MCF 10A (cell line): Measurements from ENCODE around the gene KLK2. TPM values are rescaled to one million over a fixed set of nuclear protein-coding genes. Genes with fewer than 3 reads are reported as not detected.
"Not testable (repeated sequence)": the region's sequence is repeated elsewhere in the genome, so short reads cannot be mapped to it uniquely, and the experiment has no call there.

Source experiments
- BruUV-seq: library from RNA; stranded (reverse); fragments of 400-500 nt; replicated peaks from 2 replicates; lab custom pipeline; 2021; lab: Mats Ljungman, UMichigan
- CTCF ChIA-PET: fragments of 300-600 bp; sonication (Branson Sonifier 250); formaldehyde crosslinking; extraction: SDS; loops from one replicate; lab custom pipeline; 2021; ENCODE audit warnings: antibody characterized with exemption, inconsistent platforms; lab: Yijun Ruan, JAX
- POLR2A ChIA-PET: fragments of 300-600, 350-650 bp; sonication (Branson Sonifier 250); formaldehyde crosslinking; extraction: SDS; loops from one replicate; lab custom pipeline; 2020; ENCODE audit warnings: antibody characterized with exemption, inconsistent platforms; lab: Yijun Ruan, JAX
- DNase-seq: peaks from one replicate; pipeline ENCODE4 v3.0.0-alpha.2; 2018; ENCODE audit not compliant: unreplicated experiment
- H3K27ac Mint-ChIP-seq: one replicate; pipeline ENCODE4 v1.8.0; 2022; ENCODE audit warnings: mild to moderate bottlenecking, low read depth, mixed read lengths; ENCODE audit not compliant: unreplicated experiment
- H3K27me3 Mint-ChIP-seq: one replicate; pipeline ENCODE4 v1.8.0; 2022; ENCODE audit warnings: mixed read lengths; ENCODE audit not compliant: insufficient read depth, unreplicated experiment
- H3K36me3 Mint-ChIP-seq: one replicate; pipeline ENCODE4 v1.8.0; 2022; ENCODE audit warnings: mild to moderate bottlenecking, moderate library complexity, mixed read lengths; ENCODE audit not compliant: insufficient read depth, unreplicated experiment
- H3K4me1 Mint-ChIP-seq: one replicate; pipeline ENCODE4 v1.8.0; 2022; ENCODE audit warnings: mixed read lengths; ENCODE audit not compliant: insufficient read depth, unreplicated experiment
- H3K4me3 Mint-ChIP-seq: one replicate; pipeline ENCODE4 v1.8.0; 2022; ENCODE audit warnings: mild to moderate bottlenecking, moderate library complexity, mixed read lengths; ENCODE audit not compliant: unreplicated experiment
- H3K9me3 Mint-ChIP-seq: one replicate; pipeline ENCODE4 v1.8.0; 2022; ENCODE audit warnings: mixed read lengths; ENCODE audit not compliant: unreplicated experiment
- CTCF ChIP-seq: fragments of 200-600 bp; IDR thresholded peaks from one replicate; pipeline ENCODE4 v1.8.0; 2022; ENCODE audit warnings: antibody characterized with exemption, mild to moderate bottlenecking; ENCODE audit not compliant: unreplicated experiment
- intact Hi-C: fragments of 100-400 bp; cut with micrococcal nuclease; formaldehyde crosslinking; loops from 2 replicates; pipeline ENCODE4 v1.14.1; 2022
- total RNA-seq: library from RNA; stranded (reverse); gene quantifications from 2 replicates; pipeline ENCODE4 v1.2.3, GENCODE V29; 2022

The KLK2 gene
- total RNA-seq, 1 experiment from 2014 or later, result not detected

DNA sequence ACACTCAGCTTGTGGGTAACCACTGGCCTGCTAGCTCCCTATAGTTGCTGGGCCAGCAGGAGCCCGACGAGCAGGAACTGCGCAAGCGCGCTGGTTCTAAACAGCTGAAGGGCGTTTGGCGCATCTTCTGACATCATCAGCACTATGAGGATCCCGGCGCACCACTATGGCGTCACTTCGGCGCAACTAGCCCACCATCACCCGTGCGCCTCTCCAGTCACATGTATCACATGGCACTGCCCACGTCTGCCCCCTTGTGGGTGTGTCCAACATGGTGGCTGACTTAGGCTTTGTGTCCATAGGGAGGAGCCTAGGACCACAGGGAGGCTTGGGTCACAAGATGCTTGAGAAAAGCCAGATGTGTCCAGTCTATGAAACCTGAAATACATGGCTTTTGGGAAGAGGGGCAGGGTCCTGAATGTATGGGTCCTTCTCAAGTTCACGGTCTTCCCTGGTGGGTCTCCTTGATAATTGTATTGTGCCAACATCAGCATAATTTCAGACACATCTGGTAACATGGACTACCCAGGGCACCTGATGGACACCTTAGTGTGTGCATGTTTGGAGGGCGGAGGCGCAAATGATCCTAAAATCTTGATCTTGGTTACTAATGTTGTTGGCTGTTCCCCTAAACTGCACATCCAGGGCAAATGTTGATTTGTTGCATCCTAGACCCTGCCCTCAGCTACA, 20.0 kb downstream of the KLK2 start:
- H3K27me3 Mint-ChIP-seq, result no peaks in the 10 kb centered on the region
- CTCF ChIA-PET, result interaction anchor here (0.5 to 0.8 kb wide), 4 partner anchors 17 to 999 kb away, joined by 3 to 4 read pairs (median 3); no protein-coding TSS in a partner anchor
- TF ChIP-seq CTCF, result no peak
- POLR2A ChIA-PET, result interaction anchor here (0.6 kb wide), 1 partner anchor 543 kb away, joined by 3 read pairs; no protein-coding TSS in a partner anchor
- no peak overlapping the region for H3K4me3 Mint-ChIP-seq
- BruUV-seq, result no TSS peak
- intact Hi-C loops, result no loop called here
- H3K9me3 Mint-ChIP-seq, result peaks cover 7% of the 10 kb centered on the region
- DNase-seq, result no peak
- no peaks in the 10 kb centered on the region for H3K36me3 Mint-ChIP-seq
- H3K27ac Mint-ChIP-seq, result no peak overlapping the region
- peaks cover 19% of the 10 kb centered on the region for H3K4me1 Mint-ChIP-seq

DNA sequence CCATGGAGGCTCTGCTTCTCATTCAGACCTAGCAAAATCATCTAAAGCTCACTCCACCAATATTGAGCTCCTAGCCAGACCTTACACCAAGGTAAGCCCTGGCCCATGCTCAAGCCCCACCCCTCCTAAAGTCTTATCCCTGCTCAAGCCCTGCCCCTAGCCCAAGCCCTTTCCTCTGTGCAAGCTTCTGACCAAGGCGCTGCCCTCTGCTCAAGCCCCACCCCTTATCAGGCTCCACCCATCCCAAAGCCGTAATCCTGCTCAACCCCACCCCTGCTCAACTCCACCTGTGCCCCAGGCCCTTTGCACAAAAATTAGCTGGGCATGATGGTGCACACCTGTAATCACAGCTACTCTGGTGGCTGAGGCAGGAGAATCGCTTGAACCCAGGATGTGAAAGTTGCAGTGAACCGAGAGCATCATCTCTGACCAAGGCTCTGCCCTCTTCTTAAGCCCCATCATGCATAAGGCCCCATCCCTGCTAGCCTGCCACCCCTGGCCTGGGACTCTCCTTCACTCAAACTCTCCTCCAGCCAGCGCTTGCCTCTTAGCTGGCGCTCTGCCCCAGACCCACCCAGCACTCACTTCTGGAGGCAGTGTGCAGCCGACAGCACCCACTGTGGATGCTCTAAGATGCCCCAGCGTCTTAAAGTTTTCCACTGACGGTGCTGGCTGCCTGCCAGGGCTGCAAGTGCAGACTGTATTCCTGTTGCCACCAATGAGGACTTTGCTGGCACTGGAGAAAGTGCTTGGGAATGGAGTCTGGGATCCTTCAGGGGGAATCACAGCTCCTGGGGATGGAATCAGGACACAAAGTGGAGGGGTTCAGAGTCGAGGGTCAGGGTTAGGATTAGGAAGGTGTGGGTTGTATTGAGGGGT, 21.5 kb downstream of the KLK2 start:
- POLR2A ChIA-PET, result interaction anchor here (0.6 kb wide), 1 partner anchor 868 kb away, joined by 3 read pairs; no protein-coding TSS in a partner anchor
- Mint-ChIP-seq H3K27me3 (no peaks in the 10 kb centered on the region), H3K36me3 (no peaks in the 10 kb centered on the region), H3K4me1 (peaks cover 19% of the 10 kb centered on the region), H3K4me3 (no peak overlapping the region), H3K9me3 (peaks cover 7% of the 10 kb centered on the region), H3K27ac (no peak overlapping the region)
- DNase-seq, result no peak
- no peak for TF ChIP-seq CTCF
- intact Hi-C loops, result no loop called here
- no TSS peak for BruUV-seq
- CTCF ChIA-PET, result interaction anchor here (1.0 to 1.6 kb wide), 2 partner anchors 27 to 122 kb away, joined by 3 to 7 read pairs; no protein-coding TSS in a partner anchor

DNA sequence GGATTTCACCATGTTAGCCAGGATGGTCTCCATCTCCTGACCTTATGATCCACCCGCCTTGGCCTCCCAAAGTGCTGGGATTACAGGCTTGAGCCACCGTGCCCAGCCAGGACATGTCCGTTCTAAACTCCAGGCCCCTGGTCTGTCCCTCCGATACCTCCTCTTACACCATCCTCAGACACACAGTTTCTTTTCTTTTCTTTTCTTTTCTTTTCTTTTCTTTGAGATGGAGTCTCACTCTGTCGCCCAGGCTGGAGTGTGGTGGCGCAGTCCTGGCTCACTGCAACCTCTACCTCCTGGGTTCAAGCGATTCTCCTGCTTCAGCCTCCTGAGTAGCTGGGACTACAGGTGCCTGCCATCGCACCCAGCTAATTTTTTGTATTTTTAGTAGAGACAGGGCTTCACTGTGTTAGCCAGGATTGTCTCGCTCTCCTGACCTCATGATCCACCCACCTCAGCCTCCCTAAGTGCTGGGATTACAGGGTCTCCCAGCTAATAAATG, 22.9 kb downstream of the KLK2 start:
- H3K9me3 Mint-ChIP-seq, H3K27me3 Mint-ChIP-seq, DNase-seq, intact Hi-C loops, H3K4me3 Mint-ChIP-seq, CTCF ChIA-PET, H3K36me3 Mint-ChIP-seq: not testable (repeated sequence)
- POLR2A ChIA-PET, result interaction anchor here (0.6 to 1.6 kb wide), 2 partner anchors 11 to 91 kb away, joined by 3 to 7 read pairs; no protein-coding TSS in a partner anchor
- Mint-ChIP-seq H3K27ac (peak overlapping the region; percentile 82), H3K4me1 (peaks cover 19% of the 10 kb centered on the region)
- TSS peak; percentile 99 for BruUV-seq

DNA sequence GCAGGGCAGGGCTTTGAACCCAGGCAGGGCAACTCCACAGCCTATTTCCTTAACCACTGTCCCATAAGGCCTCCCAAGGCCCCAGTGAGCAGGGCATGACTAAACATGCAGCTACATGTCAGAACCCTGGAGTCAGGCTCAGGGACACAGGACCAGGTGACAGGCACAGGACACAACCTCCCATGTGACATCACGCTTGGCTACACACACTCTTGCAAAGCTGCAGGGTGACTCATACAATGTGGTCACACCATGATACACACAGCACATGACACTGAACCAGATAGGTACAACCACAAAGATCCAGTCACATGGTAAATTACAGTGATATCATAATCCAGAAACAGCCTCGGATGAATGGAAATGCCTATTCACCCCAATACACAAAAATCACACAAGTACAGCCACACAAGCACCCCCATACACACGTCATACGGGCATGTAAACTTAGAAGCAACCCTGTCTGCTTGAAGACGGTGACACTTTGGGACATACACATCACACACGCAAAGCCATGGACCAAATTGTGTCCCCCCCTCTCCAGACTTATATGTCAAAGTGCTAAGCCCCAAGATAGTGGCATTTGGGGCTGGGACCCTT, 23.5 kb downstream of the KLK2 start:
- H3K4me1 Mint-ChIP-seq, result peaks cover 19% of the 10 kb centered on the region
- H3K4me3 Mint-ChIP-seq, result no peak overlapping the region
- ChIA-PET POLR2A (interaction anchor here (0.6 to 1.6 kb wide), 2 partner anchors 11 to 92 kb away, joined by 3 to 7 read pairs; no protein-coding TSS in a partner anchor), CTCF (no interaction called here)
- H3K36me3 Mint-ChIP-seq, result no peaks in the 10 kb centered on the region
- peaks cover 7% of the 10 kb centered on the region for H3K9me3 Mint-ChIP-seq
- TF ChIP-seq CTCF, result no peak
- DNase-seq, result peak; percentile 38
- H3K27me3 Mint-ChIP-seq, result no peaks in the 10 kb centered on the region
- BruUV-seq, result no TSS peak
- H3K27ac Mint-ChIP-seq, result peak overlapping the region; percentile 82
- intact Hi-C loops, result no loop called here
